AG10803 (cell line): ENCODE measurements around the gene MAP3K4.

ENCODE experiments used
- DNase-seq: peaks from one replicate; pipeline ENCODE4 v3.0.0; 2010; ENCODE audit warnings: low read depth
- H3K4me3 ChIP-seq: 2 replicates; pipeline ENCODE4 v1.5.1; 2011; ENCODE audit warnings: mild to moderate bottlenecking, low read length, control low read depth
- TF ChIP-seq, protein P1 (sequence below): conservative IDR thresholded peaks from 2 replicates; pipeline ENCODE4 v1.5.1; 2011; ENCODE audit warnings: mild to moderate bottlenecking, low read length, control low read depth, inconsistent platforms

The MAP3K4 gene

DNA sequence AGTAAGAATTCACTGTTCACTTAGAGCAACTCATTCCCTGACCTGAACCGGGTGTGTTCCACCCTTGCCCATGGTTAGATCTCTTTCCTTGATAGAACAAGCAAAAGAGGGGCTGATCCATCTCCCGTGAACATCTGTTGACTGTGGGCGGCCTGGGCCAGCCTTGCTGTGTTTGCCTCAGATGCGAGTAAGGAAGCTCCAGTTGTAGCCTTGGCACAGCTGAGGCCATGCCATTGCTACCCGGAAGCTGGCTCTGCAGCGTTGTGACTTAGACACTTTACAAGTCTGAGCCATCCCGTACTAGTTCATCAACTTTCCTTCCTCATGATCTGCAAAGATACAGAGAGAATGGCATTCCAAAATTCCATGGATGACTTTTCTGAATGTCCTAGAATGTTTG is 139.0 kb downstream of the MAP3K4 start:
- H3K4me3 ChIP-seq, result no peak overlapping the region
- no peak for DNase-seq
- TF ChIP-seq, protein P1, sequence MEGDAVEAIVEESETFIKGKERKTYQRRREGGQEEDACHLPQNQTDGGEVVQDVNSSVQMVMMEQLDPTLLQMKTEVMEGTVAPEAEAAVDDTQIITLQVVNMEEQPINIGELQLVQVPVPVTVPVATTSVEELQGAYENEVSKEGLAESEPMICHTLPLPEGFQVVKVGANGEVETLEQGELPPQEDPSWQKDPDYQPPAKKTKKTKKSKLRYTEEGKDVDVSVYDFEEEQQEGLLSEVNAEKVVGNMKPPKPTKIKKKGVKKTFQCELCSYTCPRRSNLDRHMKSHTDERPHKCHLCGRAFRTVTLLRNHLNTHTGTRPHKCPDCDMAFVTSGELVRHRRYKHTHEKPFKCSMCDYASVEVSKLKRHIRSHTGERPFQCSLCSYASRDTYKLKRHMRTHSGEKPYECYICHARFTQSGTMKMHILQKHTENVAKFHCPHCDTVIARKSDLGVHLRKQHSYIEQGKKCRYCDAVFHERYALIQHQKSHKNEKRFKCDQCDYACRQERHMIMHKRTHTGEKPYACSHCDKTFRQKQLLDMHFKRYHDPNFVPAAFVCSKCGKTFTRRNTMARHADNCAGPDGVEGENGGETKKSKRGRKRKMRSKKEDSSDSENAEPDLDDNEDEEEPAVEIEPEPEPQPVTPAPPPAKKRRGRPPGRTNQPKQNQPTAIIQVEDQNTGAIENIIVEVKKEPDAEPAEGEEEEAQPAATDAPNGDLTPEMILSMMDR, result no peak

DNA sequence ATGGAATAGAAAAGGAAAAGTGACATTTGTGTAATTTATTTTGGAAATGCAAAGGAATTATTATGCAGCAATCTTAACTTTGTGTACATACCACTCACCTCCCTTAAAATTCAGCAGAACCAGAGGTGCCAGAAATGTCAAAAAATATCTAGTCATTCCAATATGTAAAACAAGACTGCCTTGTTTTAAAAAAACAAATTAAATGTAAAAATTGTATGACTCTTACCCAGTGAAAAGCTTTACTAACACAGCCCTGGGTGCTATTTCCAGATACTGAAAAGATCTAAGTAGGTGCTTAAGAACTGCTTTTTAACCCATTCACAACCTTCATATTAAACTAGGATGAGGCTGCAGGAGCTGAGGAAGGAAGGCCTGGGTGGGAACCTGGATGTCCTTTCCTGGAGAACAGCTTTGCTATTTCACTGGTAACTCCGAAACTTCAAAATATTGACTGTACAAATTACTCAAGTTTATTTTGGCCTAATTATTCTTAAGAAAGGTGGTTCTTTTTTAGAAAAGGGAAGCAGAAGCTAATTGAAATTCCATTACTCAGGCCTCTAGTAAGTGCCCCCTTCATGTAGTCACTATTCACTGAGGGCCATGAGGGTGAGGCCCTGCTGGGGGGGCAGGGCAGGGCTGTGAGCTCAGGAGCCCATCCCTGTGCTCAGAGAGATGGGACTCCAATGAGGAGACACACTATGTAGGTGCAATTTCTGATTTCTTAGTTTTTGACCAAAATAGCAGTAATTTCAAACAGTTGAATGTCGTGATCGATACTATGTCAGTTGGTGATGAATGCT is 139.6 kb downstream of the MAP3K4 start:
- DNase-seq, result no peak
- TF ChIP-seq, protein P1, result no peak
- no peak overlapping the region for H3K4me3 ChIP-seq

GRCh38 chr6:161132384-161132783 is 140.8 kb downstream of the MAP3K4 start:
- no peak for DNase-seq
- TF ChIP-seq, protein P1, result no peak
- no peak overlapping the region for H3K4me3 ChIP-seq

GRCh38 chr6:161133963-161134362 is 142.4 kb downstream of the MAP3K4 start:
- no peak overlapping the region for H3K4me3 ChIP-seq
- no peak for DNase-seq
- TF ChIP-seq, protein P1, result no peak

DNA sequence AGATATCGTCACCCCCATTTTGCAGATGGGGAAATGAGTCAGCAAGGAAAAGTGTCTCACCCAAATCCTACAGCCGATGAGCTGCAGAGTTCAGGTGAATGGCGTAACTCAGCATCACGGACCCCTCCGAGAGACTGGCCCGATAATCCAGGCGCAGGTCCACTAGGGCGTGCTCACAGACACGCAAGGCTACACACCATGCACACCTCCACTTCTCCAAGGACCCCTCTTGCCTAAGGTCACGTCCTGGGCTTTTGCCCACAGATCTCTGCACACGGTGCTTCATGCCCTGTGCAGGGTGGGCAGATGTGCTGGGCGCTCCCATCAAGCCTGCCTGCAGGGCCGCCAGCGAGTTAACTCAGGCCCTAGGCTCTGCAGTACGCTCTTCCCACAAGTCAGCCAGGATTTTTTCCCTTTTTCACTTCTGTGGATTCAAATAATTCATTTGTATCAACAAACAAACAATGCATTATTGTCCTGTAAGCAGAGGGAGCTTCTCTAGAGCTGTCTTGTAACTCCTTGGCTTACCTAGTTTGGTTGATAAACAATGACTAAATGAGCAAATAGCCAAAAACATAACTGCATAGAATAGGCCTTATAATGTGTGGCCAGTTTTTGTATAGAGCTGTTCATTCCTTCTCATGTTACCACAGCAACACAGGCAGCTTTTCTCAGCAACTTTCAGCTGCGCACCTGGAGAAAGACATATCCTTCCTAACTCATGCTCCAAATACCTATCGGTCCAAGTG is 143.2 kb downstream of the MAP3K4 start:
- TF ChIP-seq, protein P1, result no peak
- no peak for DNase-seq
- no peak overlapping the region for H3K4me3 ChIP-seq

- H3K4me3 ChIP-seq, result no peak overlapping the region
- TF ChIP-seq, protein P1, result no peak
- no peak for DNase-seq
These were observed 144.4 kb downstream of the MAP3K4 start for GRCh38 chr6:161135695-161136591.
